ENCODE measurements around the gene SUGT1. TPM values are rescaled to one million over a fixed set of nuclear protein-coding genes. Genes with fewer than 3 reads are reported as not detected.
A peak's percentile ranks its signal among the peaks of the same experiment; 100 is the strongest.

Gene SUGT1
- total and polyA plus RNA-seq, 2 of the 13 experiments (the other 11 are each of a cell fraction or from before 2014, with no cell fraction given), result 23.1 to 71.2 TPM

GRCh38 chr13:52617070-52618060, 35.3 kb upstream of the SUGT1 start (continued):
- TF ChIP-seq ZNF446 (CRISPR knock-in tag; IDR thresholded peaks at IDR 0.05), result 0 out of 2 replicates have a peak, but pooled peaks have one; percentile 46
- TF ChIP-seq ZNF772 (CRISPR knock-in tag; IDR thresholded peaks at IDR 0.05), result peak; percentile 66
- TF ChIP-seq EED (CRISPR knock-in tag; IDR thresholded peaks at IDR 0.05), result peak; percentile 59; the same call in 1 of the 2 replicates
- peak; percentile 54 for TF ChIP-seq MED8 (CRISPR knock-in tag; IDR thresholded peaks at IDR 0.05; ENCODE audit: insufficient replicate concordance)
- TF ChIP-seq POLR2AphosphoS5 (IDR thresholded peaks at IDR 0.05; ENCODE audit: low read depth, low read length), result peak; percentile 92
- TF ChIP-seq ZNF281 (CRISPR knock-in tag; IDR thresholded peaks at IDR 0.05; ENCODE audit: borderline replicate concordance), result peak; percentile 7; the same call in 1 of the 2 replicates
- peak; percentile 86; the same call in 1 of the 2 replicates for TF ChIP-seq POGK (CRISPR knock-in tag; conservative IDR thresholded peaks at IDR 0.05)
- TF ChIP-seq ZNF292 (CRISPR knock-in tag; IDR thresholded peaks at IDR 0.05; ENCODE audit: borderline replicate concordance, low read depth), result no peak
- no peak for TF ChIP-seq LCORL (IDR thresholded peaks at IDR 0.05)
- TF ChIP-seq LCORL (CRISPR knock-in tag; IDR thresholded peaks at IDR 0.05), result peak; percentile 77
- 0 out of 2 replicates have a peak, but pooled peaks have one; percentile 69 for TF ChIP-seq ZNF749 (CRISPR knock-in tag; IDR thresholded peaks at IDR 0.05; ENCODE audit: borderline replicate concordance)
- TF ChIP-seq ZBTB20 (CRISPR knock-in tag; IDR thresholded peaks at IDR 0.05; ENCODE audit: borderline replicate concordance, low read depth), result peak; percentile 46; the same call in 1 of the 2 replicates
- peak; percentile 67 for TF ChIP-seq ARNT2 (CRISPR knock-in tag; IDR thresholded peaks at IDR 0.05; ENCODE audit: low read depth)
- peak; percentile 86; the same call in 1 of the 2 replicates for TF ChIP-seq ZNF556 (CRISPR knock-in tag; IDR thresholded peaks at IDR 0.05; ENCODE audit: borderline replicate concordance)
- no peak for TF ChIP-seq MYNN (CRISPR knock-in tag; IDR thresholded peaks at IDR 0.05; ENCODE audit: low read depth)
- TF ChIP-seq ZNF747 (CRISPR knock-in tag; IDR thresholded peaks at IDR 0.05; ENCODE audit: borderline replicate concordance), result peak; percentile 57; the same call in 1 of the 2 replicates
- peak; percentile 73 for TF ChIP-seq CREM (IDR thresholded peaks at IDR 0.05)
- TF ChIP-seq CREM (CRISPR knock-in tag; IDR thresholded peaks at IDR 0.05), result no peak
- no peak for TF ChIP-seq SIX1 (CRISPR knock-in tag; IDR thresholded peaks at IDR 0.05; ENCODE audit: borderline replicate concordance)
- TF ChIP-seq TBL1XR1 (IDR thresholded peaks at IDR 0.05; ENCODE audit: borderline replicate concordance, low read length, partially characterized antibody), result peak; percentile 75
- no peak for TF ChIP-seq NCOA5 (CRISPR knock-in tag; IDR thresholded peaks at IDR 0.05)
- peak; percentile 86 for TF ChIP-seq ZNF230 (CRISPR knock-in tag; IDR thresholded peaks at IDR 0.05)
- TF ChIP-seq ZFP36L2 (CRISPR knock-in tag; IDR thresholded peaks at IDR 0.05), result 0 out of 2 replicates have a peak, but pooled peaks have one; percentile 29
- peak; percentile 23; the same call in 1 of the 2 replicates for TF ChIP-seq GFI1 (CRISPR knock-in tag; IDR thresholded peaks at IDR 0.05; ENCODE audit: borderline replicate concordance)
- peak; percentile 68 for TF ChIP-seq ZNF331 (CRISPR knock-in tag; IDR thresholded peaks at IDR 0.05)
- peak; percentile 67; the same call in 1 of the 2 replicates for TF ChIP-seq ZMAT3 (CRISPR knock-in tag; conservative IDR thresholded peaks at IDR 0.05)
